ENCODE measurements around the gene ICAM2.
"Not testable (repeated sequence)": the region's sequence is repeated elsewhere in the genome, so short reads cannot be mapped to it uniquely, and the experiment has no call there.

ICAM2 gene

GRCh38 chr17:64007089-64007837 lies 13.2 kb downstream of the ICAM2 start:
- not testable (repeated sequence) for H3K4me3 Mint-ChIP-seq, H3K9me3 Mint-ChIP-seq, H3K27me3 Mint-ChIP-seq
- H3K4me1 Mint-ChIP-seq, result peaks cover 61% of the 10 kb centered on the region
- H3K36me3 Mint-ChIP-seq, result peaks cover 19% of the 10 kb centered on the region
- H3K27ac Mint-ChIP-seq, result peak overlapping the region; percentile 81

- H3K9me3 Mint-ChIP-seq, result no peaks in the 10 kb centered on the region
- peaks cover 14% of the 10 kb centered on the region for H3K36me3 Mint-ChIP-seq
- H3K27me3 Mint-ChIP-seq, result no peaks in the 10 kb centered on the region
- peaks cover 55% of the 10 kb centered on the region for H3K4me1 Mint-ChIP-seq
- H3K4me3 Mint-ChIP-seq, result no peak overlapping the region
- no peak overlapping the region for H3K27ac Mint-ChIP-seq
Observed at GRCh38 chr17:64006361-64007088, 13.9 kb downstream of the ICAM2 start.

GRCh38 chr17:64005734-64006167 lies 14.7 kb downstream of the ICAM2 start:
- peak overlapping the region; percentile 70 for H3K27ac Mint-ChIP-seq
- no peak overlapping the region for H3K4me3 Mint-ChIP-seq
- peaks cover 9% of the 10 kb centered on the region for H3K36me3 Mint-ChIP-seq
- no peaks in the 10 kb centered on the region for H3K9me3 Mint-ChIP-seq
- H3K4me1 Mint-ChIP-seq, result peaks cover 48% of the 10 kb centered on the region
- H3K27me3 Mint-ChIP-seq, result no peaks in the 10 kb centered on the region

GRCh38 chr17:64004903-64005733 lies 15.3 kb downstream of the ICAM2 start:
- Mint-ChIP-seq H3K4me1 (peaks cover 41% of the 10 kb centered on the region), H3K36me3 (peaks cover 7% of the 10 kb centered on the region), H3K4me3 (no peak overlapping the region), H3K27ac (peak overlapping the region; percentile 70), H3K27me3 (no peaks in the 10 kb centered on the region), H3K9me3 (no peaks in the 10 kb centered on the region)

GRCh38 chr17:64004218-64004770 lies 16.1 kb downstream of the ICAM2 start:
- peaks cover 39% of the 10 kb centered on the region for H3K4me1 Mint-ChIP-seq
- no peaks in the 10 kb centered on the region for H3K9me3 Mint-ChIP-seq
- peaks cover 5% of the 10 kb centered on the region for H3K36me3 Mint-ChIP-seq
- no peaks in the 10 kb centered on the region for H3K27me3 Mint-ChIP-seq
- no peak overlapping the region for H3K4me3 Mint-ChIP-seq
- H3K27ac Mint-ChIP-seq, result no peak overlapping the region

- no peaks in the 10 kb centered on the region for H3K27me3 Mint-ChIP-seq
- no peaks in the 10 kb centered on the region for H3K9me3 Mint-ChIP-seq
- H3K36me3 Mint-ChIP-seq, result peaks cover 5% of the 10 kb centered on the region
- no peak overlapping the region for H3K4me3 Mint-ChIP-seq
- H3K4me1 Mint-ChIP-seq, result peaks cover 38% of the 10 kb centered on the region
- no peak overlapping the region for H3K27ac Mint-ChIP-seq
Observed at GRCh38 chr17:64003526-64004121, 16.8 kb downstream of the ICAM2 start.

- Mint-ChIP-seq H3K27ac (no peak overlapping the region), H3K36me3 (peaks cover 5% of the 10 kb centered on the region), H3K4me1 (peaks cover 35% of the 10 kb centered on the region), H3K9me3 (no peaks in the 10 kb centered on the region), H3K27me3 (no peaks in the 10 kb centered on the region), H3K4me3 (no peak overlapping the region)
Observed at GRCh38 chr17:64002658-64003525, 17.5 kb downstream of the ICAM2 start.

GRCh38 chr17:64001763-64002529 lies 18.5 kb downstream of the ICAM2 start:
- H3K4me3 Mint-ChIP-seq, result no peak overlapping the region
- no peak overlapping the region for H3K27ac Mint-ChIP-seq
- H3K4me1 Mint-ChIP-seq, result peaks cover 35% of the 10 kb centered on the region
- H3K9me3 Mint-ChIP-seq, result no peaks in the 10 kb centered on the region
- H3K27me3 Mint-ChIP-seq, result no peaks in the 10 kb centered on the region
- peaks cover 5% of the 10 kb centered on the region for H3K36me3 Mint-ChIP-seq

GRCh38 chr17:64001091-64001579 lies 19.3 kb downstream of the ICAM2 start:
- Mint-ChIP-seq H3K9me3 (no peaks in the 10 kb centered on the region), H3K4me3 (no peak overlapping the region), H3K4me1 (peaks cover 30% of the 10 kb centered on the region), H3K27ac (no peak overlapping the region), H3K36me3 (peaks cover 5% of the 10 kb centered on the region), H3K27me3 (no peaks in the 10 kb centered on the region)

GRCh38 chr17:63999680-64000531 lies 20.5 kb downstream of the ICAM2 start:
- H3K4me1 Mint-ChIP-seq, result peaks cover 30% of the 10 kb centered on the region
- no peaks in the 10 kb centered on the region for H3K27me3 Mint-ChIP-seq
- H3K4me3 Mint-ChIP-seq, result peak overlapping the region; percentile 51
- no peaks in the 10 kb centered on the region for H3K9me3 Mint-ChIP-seq
- peak overlapping the region; percentile 8 for H3K27ac Mint-ChIP-seq
- H3K36me3 Mint-ChIP-seq, result peaks cover 5% of the 10 kb centered on the region

GRCh38 chr17:63998721-63999679 lies 21.4 kb downstream of the ICAM2 start:
- Mint-ChIP-seq H3K36me3 (peaks cover 5% of the 10 kb centered on the region), H3K27me3 (no peaks in the 10 kb centered on the region), H3K9me3 (no peaks in the 10 kb centered on the region), H3K27ac (peak overlapping the region; percentile 72), H3K4me1 (peaks cover 32% of the 10 kb centered on the region), H3K4me3 (peak overlapping the region; percentile 76)

- Mint-ChIP-seq H3K36me3 (no peaks in the 10 kb centered on the region), H3K4me1 (peaks cover 38% of the 10 kb centered on the region)
Observed at GRCh38 chr17:63998050-63998720, 22.2 kb downstream of the ICAM2 start, which contains the start of gene PRR29. PRR29 (plus strand) TSS chr17:63998351; CDS start chr17:63998365, 14 bp downstream.

More at GRCh38 chr17:63998050-63998720, 22.2 kb downstream of the ICAM2 start, which contains the start of gene PRR29:
- peak within 1 kb of the TSS; percentile 86 for H3K4me3 Mint-ChIP-seq
- H3K27ac Mint-ChIP-seq, result peak within 1 kb of the TSS; percentile 72
- no peaks in the 10 kb centered on the region for H3K27me3 Mint-ChIP-seq
- H3K9me3 Mint-ChIP-seq, result no peaks in the 10 kb centered on the region
